HS-27A (cell line): ENCODE data around the gene SLC6A17.

Experiments
- DNase-seq: peaks from one replicate; pipeline ENCODE4 v3.0.0-alpha.2; 2012; ENCODE audit warnings: low read depth, missing footprints

Gene SLC6A17

GRCh38 chr1:110150330-110151174 lies at the start of gene SLC6A17:
Gene SLC6A17 (plus strand): TSS chr1:110150494. CDS start chr1:110166930, 16,436 bp downstream.
- no peak for DNase-seq

- no peak for DNase-seq
Measured at GRCh38 chr1:110102081-110102480, 48.2 kb upstream of the SLC6A17 start.

- DNase-seq = no peak
Measured at GRCh38 chr1:110106013-110106941, 44.0 kb upstream of the SLC6A17 start.

- DNase-seq = no peak
Measured at GRCh38 chr1:110107867-110108469, 42.3 kb upstream of the SLC6A17 start.

- no peak for DNase-seq
Measured at GRCh38 chr1:110111081-110111480, 39.2 kb upstream of the SLC6A17 start.

GRCh38 chr1:110112143-110112542 lies 38.2 kb upstream of the SLC6A17 start, which contains the start of gene UBL4B:
Gene UBL4B (plus strand): TSS chr1:110112443. CDS start chr1:110112535, 92 bp downstream.
- DNase-seq = no peak

- DNase-seq = no peak
Measured at GRCh38 chr1:110112656-110113055, 37.6 kb upstream of the SLC6A17 start.

GRCh38 chr1:110113551-110113950 lies 36.7 kb upstream of the SLC6A17 start:
- no peak for DNase-seq

- no peak for DNase-seq
Measured at GRCh38 chr1:110114173-110114572, 36.1 kb upstream of the SLC6A17 start.

- no peak for DNase-seq
Measured at GRCh38 chr1:110114784-110115183, 35.5 kb upstream of the SLC6A17 start.

- no peak for DNase-seq
Measured at GRCh38 chr1:110118636-110119396, 31.5 kb upstream of the SLC6A17 start.

- no peak for DNase-seq
Measured at GRCh38 chr1:110119843-110120242, 30.5 kb upstream of the SLC6A17 start.

- DNase-seq = no peak
Measured at GRCh38 chr1:110120960-110121561, 29.2 kb upstream of the SLC6A17 start.

GRCh38 chr1:110123224-110123623 lies 27.1 kb upstream of the SLC6A17 start:
- no peak for DNase-seq

GRCh38 chr1:110125810-110126209 lies 24.5 kb upstream of the SLC6A17 start:
- no peak for DNase-seq

GRCh38 chr1:110130113-110130591 lies 20.1 kb upstream of the SLC6A17 start:
- no peak for DNase-seq

- DNase-seq = no peak
Measured at GRCh38 chr1:110130989-110131388, 19.3 kb upstream of the SLC6A17 start.

GRCh38 chr1:110132682-110133081 lies 17.6 kb upstream of the SLC6A17 start:
- DNase-seq = no peak

- no peak for DNase-seq
Measured at GRCh38 chr1:110133436-110133835, 16.9 kb upstream of the SLC6A17 start.

GRCh38 chr1:110134050-110134595 lies 16.2 kb upstream of the SLC6A17 start:
- no peak for DNase-seq

- DNase-seq = no peak
Measured at GRCh38 chr1:110135246-110135645, 15.0 kb upstream of the SLC6A17 start.
